Mesothelial cell of epicardium (in vitro differentiated cells): ENCODE data around the gene PPP4R3A. TPM values are rescaled to one million over a fixed set of nuclear protein-coding genes. Genes with fewer than 3 reads are reported as not detected.
A peak's percentile ranks its signal among the peaks of the same experiment; 100 is the strongest.

ENCODE experiments used
- DNase-seq, 2 experiments: peaks; one replicate each; pipeline ENCODE4 v3.0.0; 2021; ENCODE audit warnings: low spot score in 2 of 2; ENCODE audit not compliant: unreplicated experiment in 2 of 2
- H3K27ac Mint-ChIP-seq: 2 replicates; pipeline ENCODE4 v1.8.0; 2021; ENCODE audit warnings: mixed read lengths
- H3K27me3 Mint-ChIP-seq: 2 replicates; pipeline ENCODE4 v1.8.0; 2021; ENCODE audit warnings: low read depth, mixed read lengths
- H3K36me3 Mint-ChIP-seq: 2 replicates; pipeline ENCODE4 v1.8.0; 2021; ENCODE audit warnings: mixed read lengths
- H3K4me1 Mint-ChIP-seq: 2 replicates; pipeline ENCODE4 v1.8.0; 2021; ENCODE audit warnings: mixed read lengths
- H3K4me3 Mint-ChIP-seq: 2 replicates; pipeline ENCODE4 v1.8.0; 2021; ENCODE audit warnings: mild to moderate bottlenecking, moderate library complexity, mixed read lengths
- H3K9me3 Mint-ChIP-seq: 2 replicates; pipeline ENCODE4 v1.8.0; 2021; ENCODE audit warnings: mixed read lengths
- total RNA-seq: library from RNA; stranded (reverse); gene quantifications from 3 replicates; pipeline ENCODE4 v1.2.1, GENCODE V29; 2021
- TF ChIP-seq, protein P1 (sequence below): fragments of 200-600 bp; sonication (generic); IDR thresholded peaks from one replicate; pipeline ENCODE4 v1.5.0; 2021; ENCODE audit warnings: antibody characterized with exemption; ENCODE audit not compliant: unreplicated experiment

The PPP4R3A gene
- total RNA-seq, result 94.2 to 101 TPM (median 99.2 TPM) in 3 replicates

GRCh38 chr14:91510171-91511042 lies at the start of gene PPP4R3A:
TSS of gene PPP4R3A (minus strand) at chr14:91510310. CDS start at chr14:91509647, 663 bp downstream.
- TF ChIP-seq, protein P1, sequence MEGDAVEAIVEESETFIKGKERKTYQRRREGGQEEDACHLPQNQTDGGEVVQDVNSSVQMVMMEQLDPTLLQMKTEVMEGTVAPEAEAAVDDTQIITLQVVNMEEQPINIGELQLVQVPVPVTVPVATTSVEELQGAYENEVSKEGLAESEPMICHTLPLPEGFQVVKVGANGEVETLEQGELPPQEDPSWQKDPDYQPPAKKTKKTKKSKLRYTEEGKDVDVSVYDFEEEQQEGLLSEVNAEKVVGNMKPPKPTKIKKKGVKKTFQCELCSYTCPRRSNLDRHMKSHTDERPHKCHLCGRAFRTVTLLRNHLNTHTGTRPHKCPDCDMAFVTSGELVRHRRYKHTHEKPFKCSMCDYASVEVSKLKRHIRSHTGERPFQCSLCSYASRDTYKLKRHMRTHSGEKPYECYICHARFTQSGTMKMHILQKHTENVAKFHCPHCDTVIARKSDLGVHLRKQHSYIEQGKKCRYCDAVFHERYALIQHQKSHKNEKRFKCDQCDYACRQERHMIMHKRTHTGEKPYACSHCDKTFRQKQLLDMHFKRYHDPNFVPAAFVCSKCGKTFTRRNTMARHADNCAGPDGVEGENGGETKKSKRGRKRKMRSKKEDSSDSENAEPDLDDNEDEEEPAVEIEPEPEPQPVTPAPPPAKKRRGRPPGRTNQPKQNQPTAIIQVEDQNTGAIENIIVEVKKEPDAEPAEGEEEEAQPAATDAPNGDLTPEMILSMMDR, result no peak
- H3K4me1 Mint-ChIP-seq, result peaks cover 19% of the 10 kb centered on the region
- peaks cover 3% of the 10 kb centered on the region for H3K36me3 Mint-ChIP-seq
- peak within 1 kb of the TSS; percentile 96 for H3K4me3 Mint-ChIP-seq
- peak; percentile 89 to 91 for DNase-seq
- H3K27ac Mint-ChIP-seq, result peak within 1 kb of the TSS; percentile 100
- no peaks in the 10 kb centered on the region for H3K27me3 Mint-ChIP-seq
- H3K9me3 Mint-ChIP-seq, result no peaks in the 10 kb centered on the region

DNA sequence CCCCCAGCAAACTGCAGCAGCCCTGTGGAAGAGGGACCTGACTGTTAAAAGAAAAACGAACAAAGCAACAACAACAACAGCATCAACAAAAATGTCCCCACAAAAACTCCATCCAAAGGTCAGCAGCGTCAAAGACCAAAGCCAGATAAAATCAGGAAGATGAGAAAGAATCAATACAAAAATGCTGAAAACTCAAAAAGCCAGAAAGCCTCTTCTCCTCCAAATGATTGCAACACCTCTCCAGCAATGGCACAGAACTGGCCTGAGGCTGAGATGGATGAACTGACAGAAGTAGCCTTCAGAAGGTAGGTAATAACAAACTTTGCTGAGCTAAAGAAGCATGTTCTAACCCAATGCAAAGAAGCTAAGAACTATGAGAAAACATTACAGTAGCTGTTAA lies 45.4 kb upstream of the PPP4R3A start:
- Mint-ChIP-seq H3K27me3 (no peaks in the 10 kb centered on the region), H3K27ac (no peak overlapping the region), H3K4me3 (no peak overlapping the region), H3K36me3 (no peaks in the 10 kb centered on the region), H3K9me3 (peaks cover 30% of the 10 kb centered on the region), H3K4me1 (no peaks in the 10 kb centered on the region)
- TF ChIP-seq, protein P1, result no peak
- DNase-seq, result no peak

GRCh38 chr14:91554535-91555332 lies 44.6 kb upstream of the PPP4R3A start:
- Mint-ChIP-seq H3K4me3 (no peak overlapping the region), H3K4me1 (no peaks in the 10 kb centered on the region), H3K36me3 (no peaks in the 10 kb centered on the region), H3K27me3 (no peaks in the 10 kb centered on the region), H3K9me3 (peaks cover 28% of the 10 kb centered on the region), H3K27ac (no peak overlapping the region)
- TF ChIP-seq, protein P1, result no peak
- no peak for DNase-seq

DNA sequence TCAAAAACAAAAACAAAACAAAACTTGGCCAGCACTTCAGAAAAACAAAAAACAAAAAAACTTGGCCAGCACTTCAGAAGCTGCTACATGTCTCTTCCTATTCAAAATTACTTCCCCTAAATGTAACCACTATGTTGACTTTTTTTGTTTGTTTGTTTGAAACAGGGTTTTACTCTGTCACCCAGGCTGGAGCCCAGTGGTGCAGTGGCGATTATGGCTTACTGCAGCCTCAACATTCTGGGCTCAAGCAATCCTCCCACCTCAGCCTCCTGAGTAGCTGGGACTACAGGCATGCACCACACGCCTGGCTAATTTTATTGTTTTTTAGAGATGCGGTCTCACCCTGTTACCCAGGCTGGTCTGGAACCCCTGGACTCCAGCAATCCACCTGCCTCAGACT lies 38.0 kb upstream of the PPP4R3A start:
- TF ChIP-seq, protein P1, result no peak
- Mint-ChIP-seq H3K4me3 (no peak overlapping the region), H3K4me1 (no peaks in the 10 kb centered on the region), H3K9me3 (no peaks in the 10 kb centered on the region), H3K27ac (no peak overlapping the region), H3K27me3 (peaks cover 6% of the 10 kb centered on the region), H3K36me3 (no peaks in the 10 kb centered on the region)
- no peak for DNase-seq

DNA sequence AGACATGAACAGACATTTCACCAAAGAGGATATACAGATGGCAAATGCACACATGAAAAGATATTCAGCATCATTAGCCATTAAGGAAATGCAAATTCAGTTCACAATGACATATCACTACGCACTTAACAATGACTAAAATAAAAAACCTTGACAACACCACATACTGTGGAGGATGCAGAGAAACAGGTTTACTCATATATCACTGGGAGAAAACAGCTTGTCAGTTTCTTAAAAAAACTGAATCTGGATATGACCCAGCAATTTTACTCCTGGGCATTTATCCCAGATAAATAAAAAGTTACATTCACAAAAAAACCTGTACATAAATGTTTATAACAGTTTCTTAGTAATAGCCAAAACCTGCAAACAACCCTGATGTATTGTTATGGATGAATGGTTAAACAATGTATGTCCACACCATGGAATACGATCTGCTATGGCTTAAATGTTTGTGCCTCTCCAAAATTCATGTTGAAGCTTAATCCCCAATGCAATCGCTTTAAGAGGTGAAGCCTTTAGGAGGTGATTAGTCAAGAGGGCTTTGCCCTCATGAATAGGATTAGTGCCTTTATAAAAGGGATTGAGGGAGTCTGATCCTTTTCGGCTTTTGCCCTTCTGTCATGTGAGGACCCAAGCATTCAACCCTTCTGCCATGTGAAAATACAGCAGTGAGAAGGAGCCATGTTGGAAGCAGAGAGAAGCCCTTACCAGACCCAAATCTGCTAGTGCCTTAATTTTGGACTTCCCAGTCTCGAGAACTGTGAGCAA lies 36.0 kb upstream of the PPP4R3A start:
- Mint-ChIP-seq H3K9me3 (peaks cover 15% of the 10 kb centered on the region), H3K4me3 (no peak overlapping the region), H3K36me3 (no peaks in the 10 kb centered on the region), H3K27me3 (peaks cover 6% of the 10 kb centered on the region), H3K4me1 (no peaks in the 10 kb centered on the region), H3K27ac (no peak overlapping the region)
- TF ChIP-seq, protein P1, result no peak
- DNase-seq, result no peak
